ENCODE data around the gene FAM149A. TPM values are rescaled to one million over a fixed set of nuclear protein-coding genes. Genes with fewer than 3 reads are reported as not detected.

FAM149A gene
- total and polyA plus RNA-seq, 10 of the 15 experiments (the other 5 are each of a cell fraction or from before 2014, with no cell fraction given), result 0.38 to 1.9 (median 0.99) TPM

DNA sequence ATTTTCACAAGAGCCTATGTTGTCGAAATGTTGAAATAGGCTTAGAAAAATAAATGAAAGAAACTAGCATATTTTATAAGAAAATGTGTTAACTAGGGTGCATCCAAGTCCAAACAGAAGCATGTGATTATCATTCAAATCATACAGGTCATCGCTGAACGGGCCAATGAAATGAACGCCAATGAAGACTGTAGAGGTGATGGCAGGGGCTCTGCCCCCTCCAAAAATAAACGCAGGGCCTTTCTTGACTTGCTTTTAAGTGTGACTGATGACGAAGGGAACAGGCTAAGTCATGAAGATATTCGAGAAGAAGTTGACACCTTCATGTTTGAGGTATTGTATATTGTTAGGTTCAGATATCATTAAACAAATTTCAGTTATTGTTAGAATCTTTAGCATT lies 96.5 kb downstream of the FAM149A start:
- WGBS (ENCODE audit: insufficient coverage, insufficient replicate concordance, low lambda C conversion rate, missing lambda C conversion rate), result 72% methylated on average over 7 of the region's 7 CpGs
- no peak overlapping the region for H3K4me2 ChIP-seq (ENCODE audit: control insufficient read depth, insufficient read depth)
- DNase-seq (ENCODE audit: low read depth, low spot score), result no peak
- POLR2A ChIA-PET, result no interaction called here
- H3K27me3 ChIP-seq (replicated peaks in 1 of 2; ENCODE audit: control insufficient read depth in 2 of 2, insufficient read depth in 2 of 2, low read length in 1 of 2), result no peaks in the 10 kb centered on the region
- H3K4me1 ChIP-seq (ENCODE audit: control insufficient read depth, insufficient read depth, low read length), result no peaks in the 10 kb centered on the region
- SMC1A ChIA-PET (ENCODE audit: uncharacterized antibody, unreplicated experiment), result interaction anchor here (1.2 kb wide), 2 partner anchors 8 to 11 kb away, joined by 3 to 4 read pairs; no protein-coding TSS in a partner anchor
- in situ Hi-C loops (cut with MboI) (no loop called here), intact Hi-C loops (cut with micrococcal nuclease; ENCODE audit: unreplicated experiment) (loop anchor here (2.0 kb wide), 1 partner anchor 132 kb away; the partner anchor contains the start of gene TLR3)
- H3K79me2 ChIP-seq (ENCODE audit: control insufficient read depth, insufficient read depth, low read length), result no peaks in the 10 kb centered on the region
- BruUV-seq (replicated peaks), result no TSS peak
- no peaks in the 10 kb centered on the region for H3K9me3 ChIP-seq (replicated peaks; ENCODE audit: control insufficient read depth, insufficient read depth, low read length)
- CTCF ChIA-PET, result interaction anchor here (1.5 to 1.8 kb wide), 3 partner anchors 8 to 133 kb away, joined by 4 to 7 read pairs (median 5); no protein-coding TSS in a partner anchor
- TF ChIP-seq SPI1 (IDR thresholded peaks at IDR 0.05; ENCODE audit: borderline replicate concordance, insufficient read depth, low read depth, low read length), result no peak
- no peak for TF ChIP-seq TCF7 (IDR thresholded peaks at IDR 0.05; ENCODE audit: borderline replicate concordance)
- TF ChIP-seq, protein P1, sequence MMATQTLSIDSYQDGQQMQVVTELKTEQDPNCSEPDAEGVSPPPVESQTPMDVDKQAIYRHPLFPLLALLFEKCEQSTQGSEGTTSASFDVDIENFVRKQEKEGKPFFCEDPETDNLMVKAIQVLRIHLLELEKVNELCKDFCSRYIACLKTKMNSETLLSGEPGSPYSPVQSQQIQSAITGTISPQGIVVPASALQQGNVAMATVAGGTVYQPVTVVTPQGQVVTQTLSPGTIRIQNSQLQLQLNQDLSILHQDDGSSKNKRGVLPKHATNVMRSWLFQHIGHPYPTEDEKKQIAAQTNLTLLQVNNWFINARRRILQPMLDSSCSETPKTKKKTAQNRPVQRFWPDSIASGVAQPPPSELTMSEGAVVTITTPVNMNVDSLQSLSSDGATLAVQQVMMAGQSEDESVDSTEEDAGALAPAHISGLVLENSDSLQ (IDR thresholded peaks at IDR 0.05), result no peak
- TF ChIP-seq TBL1XR1 (IDR thresholded peaks at IDR 0.05; ENCODE audit: low read depth, low read length), result no peak
- TF ChIP-seq TCF3 (IDR thresholded peaks at IDR 0.05; ENCODE audit: borderline replicate concordance, insufficient read depth, low read depth, low read length), result no peak
- no peak for TF ChIP-seq KDM1A (IDR thresholded peaks at IDR 0.05; ENCODE audit: borderline replicate concordance)
- TF ChIP-seq, protein P2, sequence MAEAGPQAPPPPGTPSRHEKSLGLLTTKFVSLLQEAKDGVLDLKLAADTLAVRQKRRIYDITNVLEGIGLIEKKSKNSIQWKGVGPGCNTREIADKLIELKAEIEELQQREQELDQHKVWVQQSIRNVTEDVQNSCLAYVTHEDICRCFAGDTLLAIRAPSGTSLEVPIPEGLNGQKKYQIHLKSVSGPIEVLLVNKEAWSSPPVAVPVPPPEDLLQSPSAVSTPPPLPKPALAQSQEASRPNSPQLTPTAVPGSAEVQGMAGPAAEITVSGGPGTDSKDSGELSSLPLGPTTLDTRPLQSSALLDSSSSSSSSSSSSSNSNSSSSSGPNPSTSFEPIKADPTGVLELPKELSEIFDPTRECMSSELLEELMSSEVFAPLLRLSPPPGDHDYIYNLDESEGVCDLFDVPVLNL (IDR thresholded peaks at IDR 0.05; ENCODE audit: low read depth, low read length), result no peak
- TF ChIP-seq CBFB (IDR thresholded peaks at IDR 0.05; ENCODE audit: low read depth), result no peak
- TF ChIP-seq IKZF1 (conservative IDR thresholded peaks at IDR 0.05), result no peak
- TF ChIP-seq, protein P3, sequence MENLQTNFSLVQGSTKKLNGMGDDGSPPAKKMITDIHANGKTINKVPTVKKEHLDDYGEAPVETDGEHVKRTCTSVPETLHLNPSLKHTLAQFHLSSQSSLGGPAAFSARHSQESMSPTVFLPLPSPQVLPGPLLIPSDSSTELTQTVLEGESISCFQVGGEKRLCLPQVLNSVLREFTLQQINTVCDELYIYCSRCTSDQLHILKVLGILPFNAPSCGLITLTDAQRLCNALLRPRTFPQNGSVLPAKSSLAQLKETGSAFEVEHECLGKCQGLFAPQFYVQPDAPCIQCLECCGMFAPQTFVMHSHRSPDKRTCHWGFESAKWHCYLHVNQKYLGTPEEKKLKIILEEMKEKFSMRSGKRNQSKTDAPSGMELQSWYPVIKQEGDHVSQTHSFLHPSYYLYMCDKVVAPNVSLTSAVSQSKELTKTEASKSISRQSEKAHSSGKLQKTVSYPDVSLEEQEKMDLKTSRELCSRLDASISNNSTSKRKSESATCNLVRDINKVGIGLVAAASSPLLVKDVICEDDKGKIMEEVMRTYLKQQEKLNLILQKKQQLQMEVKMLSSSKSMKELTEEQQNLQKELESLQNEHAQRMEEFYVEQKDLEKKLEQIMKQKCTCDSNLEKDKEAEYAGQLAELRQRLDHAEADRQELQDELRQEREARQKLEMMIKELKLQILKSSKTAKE (IDR thresholded peaks at IDR 0.05; ENCODE audit: low read depth, poor library complexity, severe bottlenecking), result no peak
- TF ChIP-seq MTA2 (IDR thresholded peaks at IDR 0.05; ENCODE audit: low read depth), result no peak
- TF ChIP-seq CHD2 (IDR thresholded peaks at IDR 0.05; ENCODE audit: borderline replicate concordance, low read depth, low read length), result no peak
- no peak for TF ChIP-seq POLR2AphosphoS2 (IDR thresholded peaks at IDR 0.05; ENCODE audit: low read depth, low read length)
- TF ChIP-seq SP1 (IDR thresholded peaks at IDR 0.05; ENCODE audit: low read depth, low read length), result no peak
- TF ChIP-seq, protein P4, sequence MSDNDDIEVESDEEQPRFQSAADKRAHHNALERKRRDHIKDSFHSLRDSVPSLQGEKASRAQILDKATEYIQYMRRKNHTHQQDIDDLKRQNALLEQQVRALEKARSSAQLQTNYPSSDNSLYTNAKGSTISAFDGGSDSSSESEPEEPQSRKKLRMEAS (IDR thresholded peaks at IDR 0.05; ENCODE audit: low read depth, low read length), result no peak
- TF ChIP-seq ZSCAN29 (IDR thresholded peaks at IDR 0.05), result no peak
- TF ChIP-seq GATAD2B (conservative IDR thresholded peaks at IDR 0.05; ENCODE audit: low read depth), result no peak
- no peak for TF ChIP-seq E2F8 (IDR thresholded peaks at IDR 0.05; ENCODE audit: low read depth, partially characterized antibody)
- TF ChIP-seq CHD4 (IDR thresholded peaks at IDR 0.05), result no peak
- no peak for FAIRE-seq
- no peaks in the 10 kb centered on the region for H4K20me1 ChIP-seq (ENCODE audit: control insufficient read depth, insufficient read depth)
- H3K27ac ChIP-seq (ENCODE audit: control insufficient read depth, insufficient read depth), result no peak overlapping the region
- H3K4me3 ChIP-seq, result no peak overlapping the region
- H2AFZ ChIP-seq (ENCODE audit: control insufficient read depth, low read depth, low read length), result no peak overlapping the region
- RAD21 ChIA-PET (ENCODE audit: unreplicated experiment), result no interaction called here
- H3K9ac ChIP-seq (ENCODE audit: control insufficient read depth, insufficient read depth, low read length), result no peak overlapping the region
- ATAC-seq, result no peak
- H3K36me3 ChIP-seq (ENCODE audit: control insufficient read depth in 2 of 2, insufficient read depth in 2 of 2, low read length in 1 of 2), result no peaks in the 10 kb centered on the region

All from GM12878 (cell line).